ENCODE data around the gene TRAK2.

The TRAK2 gene

DNA sequence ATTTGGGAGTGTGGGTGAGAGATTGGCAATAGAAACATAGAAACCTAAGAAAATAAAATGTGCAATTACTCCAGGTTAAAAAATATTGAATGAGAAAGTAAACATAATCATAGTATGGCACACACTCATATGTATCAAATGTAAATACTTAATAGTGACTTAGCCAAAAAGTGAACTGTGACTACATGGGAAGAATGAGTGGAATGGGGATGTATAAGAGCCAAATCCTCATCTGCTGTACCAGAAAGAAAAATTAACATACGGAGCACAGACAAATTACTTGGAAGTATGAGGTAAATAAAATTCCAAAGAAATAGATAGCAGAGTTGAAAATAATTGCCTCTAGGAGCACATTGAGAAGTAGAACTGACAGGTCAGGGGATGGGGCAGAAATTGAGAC, 98.1 kb downstream of the TRAK2 start:
- no peak for FAIRE-seq

DNA sequence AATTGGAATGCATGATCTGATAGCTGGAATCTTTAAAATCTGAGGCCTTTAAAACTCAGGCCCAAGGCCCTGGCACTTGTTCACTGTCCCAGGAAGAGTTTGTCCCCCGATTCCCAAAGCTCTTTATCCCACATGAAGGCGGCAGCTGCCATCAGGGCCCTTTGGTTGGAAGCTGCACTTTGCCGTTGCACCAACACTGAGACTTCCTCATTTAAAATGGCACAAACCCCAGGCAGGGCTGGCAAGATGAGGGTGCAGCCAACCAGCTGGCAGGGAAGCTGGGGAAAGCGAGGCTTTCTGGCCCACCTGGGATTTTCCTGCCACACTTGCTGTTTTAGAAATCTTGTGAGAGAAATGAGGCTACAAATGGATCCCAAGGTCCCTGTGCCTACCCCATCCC, 100.4 kb downstream of the TRAK2 start:
- no peak for FAIRE-seq

- FAIRE-seq: no peak
Measured at GRCh38 chr2:201349601-201350000, 101.7 kb downstream of the TRAK2 start.

- no peak for FAIRE-seq
Measured at GRCh38 chr2:201348758-201349157, 102.5 kb downstream of the TRAK2 start.

DNA sequence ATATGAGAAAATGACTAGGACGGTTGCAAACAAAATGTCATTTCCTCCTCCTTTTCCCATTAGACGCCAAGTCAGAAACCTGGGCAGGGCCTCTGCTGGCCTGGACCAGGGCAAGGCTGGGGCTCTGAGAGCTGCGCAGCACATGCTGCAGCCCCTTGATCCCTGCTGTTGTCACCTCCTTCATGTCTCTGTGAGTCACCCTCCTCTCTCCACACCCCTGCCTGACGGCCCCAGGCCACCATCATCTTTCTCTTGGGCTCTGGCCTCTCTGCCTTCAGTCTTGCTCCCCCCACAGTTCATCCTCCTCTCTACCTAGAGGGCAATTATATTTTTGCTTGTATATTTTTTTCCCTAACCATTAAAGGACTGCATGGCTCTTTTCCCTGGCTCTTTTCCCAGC, 104.1 kb downstream of the TRAK2 start:
- FAIRE-seq: no peak

- FAIRE-seq: no peak
Measured at GRCh38 chr2:201345625-201346213, 105.5 kb downstream of the TRAK2 start.

GRCh38 chr2:201344663-201345366, 106.4 kb downstream of the TRAK2 start:
- no peak for FAIRE-seq

- no peak for FAIRE-seq
Measured at GRCh38 chr2:201343559-201343958, 107.7 kb downstream of the TRAK2 start.

DNA sequence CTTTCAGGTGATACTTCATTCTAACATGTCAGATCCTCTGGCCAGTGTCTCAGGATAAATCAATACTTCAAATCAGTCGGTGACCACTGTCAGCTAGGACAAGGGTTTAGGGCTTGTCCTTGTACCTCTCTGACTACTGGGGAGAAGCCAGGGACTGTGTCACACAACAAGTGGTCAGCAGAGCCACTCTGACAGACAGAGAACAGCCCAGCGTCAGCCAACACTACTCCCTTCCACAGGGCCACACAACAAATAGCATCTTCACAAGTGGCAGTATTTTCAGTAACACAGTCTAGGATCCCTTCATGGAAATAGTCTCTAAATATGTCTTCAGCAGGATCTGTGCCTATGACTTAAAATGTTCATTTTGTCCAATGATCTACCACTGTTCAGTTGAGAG, 108.3 kb downstream of the TRAK2 start:
- no peak for FAIRE-seq

GRCh38 chr2:201329409-201329808, 121.8 kb downstream of the TRAK2 start:
- no peak for FAIRE-seq

DNA sequence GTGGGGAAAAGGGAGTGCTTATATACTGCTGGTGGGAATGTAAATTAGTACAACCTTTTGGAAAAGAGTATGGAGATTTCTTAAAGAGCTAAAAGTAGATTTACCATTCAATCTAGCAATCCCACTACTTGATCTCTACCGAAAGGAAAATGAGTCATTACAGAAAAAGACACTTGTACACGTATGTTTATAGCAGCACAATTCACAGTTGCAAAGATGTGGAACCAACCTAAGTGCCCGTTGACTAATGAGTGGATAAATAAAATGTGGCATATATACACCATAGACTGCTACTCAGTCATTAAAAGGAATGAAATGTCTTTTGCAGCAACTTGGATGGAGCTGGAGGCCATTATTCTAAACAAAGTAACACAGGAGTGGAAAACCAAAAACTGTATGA, 123.6 kb downstream of the TRAK2 start:
- no peak for FAIRE-seq
